GM18502 (cell line): ENCODE data around the gene SLC12A5.

Source experiments
- ATAC-seq: cut with Tn5 transposase; IDR thresholded peaks from one replicate; pipeline ENCODE4 v1.9.1; 2021; ENCODE audit warnings: mild to moderate bottlenecking; ENCODE audit not compliant: unreplicated experiment, poor library complexity

SLC12A5 gene

DNA sequence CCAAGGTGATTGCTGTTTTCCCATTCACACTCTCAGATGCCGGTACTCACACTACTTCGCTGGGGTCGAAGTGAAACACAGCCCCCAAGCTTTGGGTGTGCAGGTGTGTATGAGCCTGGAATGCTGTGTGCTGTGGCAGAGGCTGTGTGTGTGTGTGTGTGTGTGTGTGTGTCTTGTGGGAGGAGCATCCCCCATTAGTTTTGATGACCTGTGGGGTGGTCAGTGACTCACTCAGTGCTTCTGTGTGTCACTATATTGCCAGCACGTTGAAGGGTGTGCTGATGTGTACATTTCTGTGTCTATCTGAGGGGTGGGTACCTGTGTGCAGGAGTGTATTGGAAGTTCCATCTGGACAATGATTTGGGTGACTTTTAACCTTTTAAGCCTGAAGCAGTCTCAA lies 5.0 kb upstream of the SLC12A5 start:
- no peak for ATAC-seq

DNA sequence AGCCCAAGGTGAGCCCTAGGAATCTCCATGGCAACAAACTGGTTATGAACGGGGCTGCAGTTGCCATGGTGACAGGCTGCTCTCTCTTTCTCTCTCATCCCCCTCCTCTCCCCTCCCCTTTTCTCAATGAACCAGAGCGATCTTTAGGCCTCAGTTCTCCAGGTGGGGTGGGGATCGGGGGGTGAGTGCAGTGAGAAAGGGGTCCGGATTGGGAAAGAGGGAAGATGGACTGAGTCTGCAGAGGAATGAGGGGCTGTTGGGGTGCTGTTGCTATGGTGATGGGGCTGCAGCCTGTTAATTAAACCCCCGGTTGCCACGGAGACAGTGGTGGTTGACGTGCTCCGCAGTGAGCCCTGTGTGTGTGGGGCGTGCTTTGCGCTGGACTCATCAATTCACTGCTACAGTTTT lies 3.6 kb upstream of the SLC12A5 start:
- no peak for ATAC-seq

DNA sequence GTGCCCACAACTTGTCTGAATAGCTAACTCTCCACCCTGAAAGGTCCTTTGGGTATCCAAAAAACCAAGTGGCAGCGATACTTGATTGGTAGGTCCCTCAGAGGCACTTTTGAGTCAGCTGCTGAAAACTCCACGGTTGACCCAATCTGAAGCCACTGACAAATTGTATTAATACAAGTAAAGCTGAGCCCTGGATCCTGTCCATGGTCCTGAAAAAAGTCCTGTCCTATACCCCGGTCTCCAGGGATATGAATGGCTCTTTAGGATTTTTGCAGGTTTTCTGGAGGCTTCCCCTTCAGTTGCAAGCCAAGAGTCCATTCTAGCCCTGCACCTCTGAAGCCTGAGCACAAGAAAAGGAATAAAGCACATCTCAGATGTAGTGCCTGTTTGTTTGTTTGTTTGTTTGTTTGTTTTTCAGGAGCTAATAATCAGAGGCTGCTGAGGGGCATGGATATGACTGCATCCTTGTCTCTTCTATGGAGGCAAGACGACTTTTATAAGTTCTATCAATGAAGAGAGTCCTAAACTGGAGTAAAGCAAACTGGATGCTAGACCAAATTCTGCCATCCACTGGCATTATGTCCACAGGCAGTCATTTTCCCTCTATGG lies 1.7 kb upstream of the SLC12A5 start:
- ATAC-seq: no peak

DNA sequence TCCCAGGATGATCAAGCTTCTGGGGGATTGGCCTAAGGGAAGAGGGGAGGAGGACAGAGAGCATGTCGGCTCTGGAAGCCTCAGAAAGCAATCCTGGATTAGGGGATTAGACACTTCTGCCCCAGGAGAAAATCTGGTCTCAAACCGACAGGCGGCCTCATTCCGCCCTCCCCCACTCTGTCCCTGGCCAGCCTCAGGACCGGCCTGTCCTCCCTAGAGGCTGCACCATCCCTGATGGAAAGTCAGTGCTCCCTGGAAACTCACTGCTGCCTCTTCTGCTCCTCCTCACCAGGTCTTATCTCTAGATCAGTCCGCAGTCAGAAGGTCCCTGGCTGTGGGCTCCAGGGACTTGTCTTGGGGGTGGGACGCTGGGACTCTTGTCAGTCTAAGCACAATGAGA lies 905 bp upstream of the SLC12A5 start:
- no peak for ATAC-seq

DNA sequence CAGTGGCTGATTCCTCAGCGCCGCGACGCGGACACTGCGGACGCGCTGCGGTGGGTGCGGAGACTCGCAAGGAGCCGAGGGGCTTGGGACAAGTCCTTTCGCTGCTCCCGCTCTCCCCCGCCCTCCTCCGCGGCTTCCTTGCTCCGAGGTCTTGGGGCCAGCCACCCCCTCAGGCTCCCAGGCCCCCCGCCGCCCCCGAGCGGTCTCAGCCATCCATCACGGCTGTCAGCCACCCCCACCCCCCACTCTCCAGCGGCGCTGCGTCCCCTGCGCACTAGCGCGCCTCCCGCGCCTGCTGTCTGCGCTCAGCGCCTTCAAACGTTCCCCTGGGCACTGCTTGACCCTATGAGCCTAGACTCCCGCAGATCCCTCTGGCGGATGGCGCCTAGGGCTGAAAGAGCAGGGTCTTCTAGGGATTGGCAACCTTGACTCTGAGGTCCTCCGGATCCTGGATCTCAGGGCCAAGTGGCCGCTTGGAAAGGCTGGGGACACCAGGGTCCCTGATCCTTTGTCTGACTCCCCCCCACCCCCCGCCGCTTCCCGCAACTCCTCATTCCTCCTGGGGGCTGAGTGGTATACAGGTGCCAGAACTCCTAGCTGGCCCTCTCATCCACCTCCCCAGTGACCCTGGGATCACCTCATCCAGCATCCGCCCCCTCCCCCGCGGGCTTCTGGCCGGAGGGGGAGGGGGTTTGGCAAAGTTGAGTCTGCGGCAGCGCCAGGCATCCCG lies 1.4 kb downstream of the SLC12A5 start:
- ATAC-seq: no peak

DNA sequence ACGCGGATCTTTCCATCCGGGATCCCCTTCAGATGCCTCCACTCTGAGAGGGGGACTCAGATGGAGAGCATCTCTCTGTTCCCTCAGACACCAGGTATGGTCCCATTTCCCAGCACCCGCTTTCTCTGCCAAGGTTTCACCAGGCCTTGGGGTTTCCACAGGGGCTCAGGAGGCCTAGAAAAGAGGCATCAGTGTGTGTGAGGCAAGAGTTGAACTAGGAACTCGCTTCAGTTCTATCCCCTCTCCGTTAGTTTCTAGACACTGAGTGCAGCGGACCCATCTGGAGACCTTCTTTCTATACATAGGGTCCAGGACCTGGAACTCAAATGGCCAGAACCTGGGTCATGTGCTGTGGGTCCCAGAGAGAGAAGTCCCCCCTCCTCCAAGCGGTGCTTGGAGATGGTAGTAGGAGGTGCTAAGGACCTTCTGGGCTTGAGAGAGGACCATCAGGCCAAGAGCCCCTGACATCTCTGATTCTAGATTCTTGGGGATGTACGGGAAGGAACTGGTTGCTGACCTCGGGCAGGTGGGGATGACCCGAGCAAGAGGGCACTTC lies 2.1 kb downstream of the SLC12A5 start:
- no peak for ATAC-seq

DNA sequence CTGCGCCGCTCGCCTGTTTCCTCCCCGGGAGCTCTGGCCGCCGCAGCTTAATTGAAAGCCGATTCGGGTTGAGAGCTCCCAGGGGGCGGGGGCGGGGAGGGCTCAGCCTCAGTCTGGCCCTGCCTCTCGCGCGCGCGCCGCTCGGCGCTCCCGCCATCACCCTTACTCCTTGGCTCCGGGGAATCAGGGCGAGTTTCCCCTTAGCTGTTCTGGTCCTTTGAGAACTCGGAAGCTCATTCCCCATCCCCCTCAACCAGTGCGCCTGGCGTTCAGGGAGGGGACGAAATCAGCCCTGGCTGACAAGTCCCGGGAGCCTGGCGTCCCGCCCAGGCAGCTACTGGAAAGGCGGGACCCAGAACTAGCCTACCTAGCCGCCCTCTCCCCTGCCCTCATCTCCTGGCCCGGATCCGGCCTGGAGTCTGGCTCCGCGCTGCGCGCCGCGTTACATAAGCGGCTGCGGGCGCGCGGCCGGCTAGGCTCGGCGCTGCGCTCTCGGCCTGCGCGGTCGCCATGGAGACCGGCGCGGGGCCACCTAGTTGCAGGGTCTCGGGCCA lies 2.8 kb downstream of the SLC12A5 start:
- no peak for ATAC-seq

DNA sequence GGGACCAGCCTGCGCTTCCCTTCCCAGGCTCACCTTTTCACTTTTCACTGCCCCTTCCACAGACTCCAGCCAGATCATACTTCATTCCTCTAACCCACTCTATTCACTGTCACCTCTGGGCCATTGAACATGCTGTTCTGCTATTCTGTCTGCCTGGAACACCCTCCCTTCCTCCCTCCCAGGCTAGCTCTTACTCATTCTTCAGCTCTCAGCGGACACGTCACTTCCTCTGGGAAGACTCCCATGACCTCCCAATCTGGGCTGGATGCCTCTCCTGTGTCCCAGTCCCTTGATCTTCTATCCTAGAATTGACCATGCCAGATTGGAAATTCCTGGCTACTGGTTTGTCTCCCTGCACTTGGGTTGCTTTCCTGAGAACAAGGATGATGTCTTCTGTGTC lies 5.0 kb downstream of the SLC12A5 start:
- no peak for ATAC-seq

DNA sequence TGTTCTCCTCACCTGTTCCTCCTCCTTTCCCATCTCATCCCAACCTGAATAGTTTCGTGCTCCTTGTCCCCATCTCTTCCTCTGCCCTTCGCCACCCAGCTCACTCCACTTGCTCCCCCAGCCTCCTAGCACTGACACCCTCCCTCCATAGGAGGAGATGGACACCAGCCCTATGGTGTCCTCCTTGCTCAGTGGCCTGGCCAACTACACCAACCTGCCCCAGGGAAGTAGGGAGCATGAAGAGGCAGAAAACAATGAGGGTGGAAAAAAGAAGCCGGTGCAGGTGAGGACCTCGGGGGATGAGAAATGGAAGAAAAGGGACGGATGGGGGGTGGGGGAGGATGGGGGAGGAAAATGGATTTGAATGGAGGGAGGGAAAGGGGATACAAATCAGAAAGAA lies 6.2 kb downstream of the SLC12A5 start:
- ATAC-seq: no peak

DNA sequence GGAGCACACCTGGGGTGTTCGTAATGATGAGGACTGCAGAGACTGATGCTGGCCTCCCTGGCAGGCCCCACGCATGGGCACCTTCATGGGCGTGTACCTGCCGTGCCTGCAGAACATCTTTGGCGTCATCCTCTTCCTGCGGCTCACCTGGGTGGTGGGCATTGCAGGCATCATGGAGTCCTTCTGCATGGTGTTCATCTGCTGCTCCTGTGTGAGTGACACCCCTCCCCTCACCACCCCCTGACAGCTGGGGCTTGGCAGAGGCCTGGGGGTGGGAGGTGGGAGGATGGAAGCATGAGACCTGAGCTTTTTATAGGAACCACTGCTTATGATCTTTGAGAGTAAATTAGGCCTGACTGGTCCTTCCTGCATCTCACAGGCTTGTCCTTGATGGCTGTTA lies 6.7 kb downstream of the SLC12A5 start:
- no peak for ATAC-seq

DNA sequence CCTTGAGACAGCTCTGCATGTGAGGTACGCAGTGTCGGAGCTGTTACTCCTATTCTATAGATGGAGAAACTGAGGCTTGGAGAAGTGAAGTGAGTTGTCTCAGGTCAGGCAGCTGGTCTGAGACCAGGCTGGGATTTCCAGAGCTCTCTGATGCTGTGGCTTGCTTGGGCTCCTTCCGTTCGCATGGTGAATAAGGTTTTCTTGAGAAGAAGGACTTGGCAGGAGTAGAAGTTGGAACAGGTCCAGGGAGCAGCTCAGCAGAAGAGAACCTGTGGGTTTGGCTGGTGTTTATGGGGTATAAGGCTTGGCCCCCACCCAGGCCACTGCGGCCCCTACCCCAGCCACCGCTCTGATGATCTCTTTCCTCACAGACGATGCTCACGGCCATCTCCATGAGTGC lies 7.4 kb downstream of the SLC12A5 start:
- ATAC-seq: no peak

DNA sequence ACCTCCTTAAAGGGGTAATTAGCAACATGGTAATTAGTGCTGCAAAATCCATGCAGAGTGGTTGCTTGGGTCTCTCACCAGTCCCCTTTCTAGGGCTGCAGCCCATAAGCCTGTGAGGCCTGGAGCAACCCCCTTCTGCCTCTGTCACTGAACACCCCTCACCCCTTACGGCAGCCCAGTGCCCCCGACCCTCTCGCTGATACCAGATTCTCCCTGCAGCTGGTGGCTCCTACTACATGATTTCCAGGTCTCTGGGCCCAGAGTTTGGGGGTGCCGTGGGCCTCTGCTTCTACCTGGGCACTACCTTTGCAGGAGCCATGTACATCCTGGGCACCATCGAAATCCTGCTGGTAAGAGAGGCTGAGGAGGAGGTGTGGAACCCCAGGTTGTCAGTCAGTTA lies 8.0 kb downstream of the SLC12A5 start:
- no peak for ATAC-seq

DNA sequence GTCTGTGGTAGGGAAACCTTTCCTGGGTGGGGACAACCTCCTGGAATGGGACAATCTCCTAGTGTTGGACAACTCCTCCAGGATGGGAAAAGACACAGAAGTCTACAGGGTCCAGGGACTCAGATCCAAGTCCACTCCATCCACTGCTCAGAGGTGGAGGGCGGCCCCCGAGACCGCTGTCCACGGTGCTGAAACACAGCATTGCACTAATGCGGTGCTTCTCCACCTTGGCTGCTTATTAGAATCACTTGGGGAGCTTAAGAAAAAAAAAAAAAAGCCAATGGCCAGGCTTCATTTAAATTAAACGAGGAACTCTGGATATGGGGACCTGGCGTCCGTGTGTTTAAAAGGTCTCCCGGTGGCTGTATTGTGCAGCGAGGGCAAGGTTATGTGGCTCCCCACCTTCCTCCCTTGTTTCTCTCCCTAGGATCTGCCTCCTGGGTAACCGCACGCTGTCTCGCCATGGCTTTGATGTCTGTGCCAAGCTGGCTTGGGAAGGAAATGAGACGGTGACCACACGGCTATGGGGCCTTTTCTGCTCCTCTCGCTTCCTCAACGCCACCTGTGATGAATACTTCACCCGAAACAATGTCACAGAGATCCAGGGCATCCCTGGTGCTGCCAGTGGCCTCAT lies 12.0 kb downstream of the SLC12A5 start:
- ATAC-seq: no peak

DNA sequence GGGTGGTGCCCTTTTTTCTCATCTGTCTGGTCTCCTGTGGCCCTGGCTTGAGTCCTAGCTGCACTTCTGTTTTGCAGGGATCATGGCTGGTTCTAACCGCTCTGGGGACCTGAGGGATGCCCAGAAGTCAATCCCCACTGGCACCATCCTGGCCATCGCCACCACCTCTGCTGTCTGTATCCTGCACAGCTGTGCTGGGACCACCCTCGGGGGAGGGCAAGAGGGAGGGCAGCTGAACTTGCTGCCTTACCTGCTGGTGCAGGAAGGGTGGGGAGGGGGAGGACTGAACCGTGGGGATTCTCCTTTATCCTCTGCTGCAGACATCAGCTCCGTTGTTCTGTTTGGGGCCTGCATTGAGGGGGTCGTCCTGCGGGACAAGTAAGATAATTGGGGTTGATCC lies 14.5 kb downstream of the SLC12A5 start:
- ATAC-seq: no peak

DNA sequence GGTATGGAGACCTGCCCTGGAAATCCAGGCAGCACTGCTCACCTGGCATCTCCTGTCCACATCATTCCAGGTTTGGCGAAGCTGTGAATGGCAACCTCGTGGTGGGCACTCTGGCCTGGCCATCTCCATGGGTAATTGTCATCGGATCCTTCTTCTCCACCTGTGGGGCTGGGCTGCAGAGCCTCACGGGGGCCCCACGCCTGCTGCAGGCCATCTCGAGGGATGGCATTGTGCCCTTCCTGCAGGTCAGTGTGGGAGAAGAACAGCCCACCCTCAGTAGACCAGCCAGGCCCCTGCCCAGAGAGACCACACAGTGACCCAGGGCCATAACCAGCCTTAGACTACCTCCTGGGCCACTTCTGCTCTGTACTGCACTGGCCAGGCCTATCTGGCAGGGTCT lies 15.9 kb downstream of the SLC12A5 start:
- no peak for ATAC-seq

DNA sequence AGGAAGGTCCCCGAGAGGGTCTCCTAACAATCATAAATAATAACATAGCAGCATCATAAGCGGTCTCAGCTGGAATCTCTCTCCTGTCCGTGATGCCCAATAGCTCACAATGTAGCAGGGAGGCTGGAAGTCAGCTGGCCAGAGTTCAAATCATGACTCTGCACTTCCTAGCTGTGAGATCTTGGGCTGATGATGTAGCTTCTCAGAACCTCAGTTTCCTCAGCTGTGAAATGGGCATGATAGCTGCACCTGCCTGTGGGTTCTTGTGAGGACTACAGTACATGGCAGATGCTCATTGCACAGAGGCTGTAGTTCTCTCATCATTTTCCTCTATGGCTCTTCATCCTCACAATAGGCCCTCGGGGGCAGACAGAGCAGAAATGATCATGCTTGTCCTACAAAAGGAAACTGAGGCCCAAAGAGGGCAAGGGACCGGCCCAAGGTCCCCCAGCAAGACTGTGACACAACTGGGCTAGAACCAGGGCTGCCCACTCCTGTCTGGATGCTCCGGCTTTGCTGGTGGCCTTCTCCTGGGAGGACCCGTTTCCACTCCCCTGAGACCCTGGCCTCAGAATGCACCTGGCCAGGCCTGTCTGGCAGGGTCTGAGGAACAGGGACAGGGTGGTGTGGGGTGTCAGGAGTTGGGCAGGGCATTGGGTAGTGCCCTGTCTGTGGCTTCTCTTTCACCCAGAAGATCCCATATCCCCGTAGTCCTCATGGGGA lies 17.7 kb downstream of the SLC12A5 start:
- ATAC-seq: no peak

DNA sequence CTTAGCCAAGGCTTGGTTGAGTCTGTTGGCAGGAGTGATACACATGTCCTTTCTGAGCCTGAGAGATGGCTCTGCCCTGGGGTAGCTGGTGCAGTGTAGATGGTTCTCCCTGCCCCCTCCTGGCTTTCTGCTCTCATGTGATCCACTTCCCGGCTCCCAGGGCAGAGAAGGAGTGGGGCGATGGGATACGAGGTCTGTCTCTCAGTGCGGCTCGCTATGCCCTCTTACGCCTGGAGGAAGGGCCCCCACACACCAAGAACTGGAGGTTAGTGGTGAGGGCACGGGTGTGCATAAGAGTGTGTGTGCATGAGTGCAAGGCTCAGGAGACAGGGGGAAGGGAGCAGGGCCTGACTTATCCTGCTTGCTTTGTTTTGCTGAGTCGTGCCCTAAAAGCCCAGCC lies 18.8 kb downstream of the SLC12A5 start:
- no peak for ATAC-seq

DNA sequence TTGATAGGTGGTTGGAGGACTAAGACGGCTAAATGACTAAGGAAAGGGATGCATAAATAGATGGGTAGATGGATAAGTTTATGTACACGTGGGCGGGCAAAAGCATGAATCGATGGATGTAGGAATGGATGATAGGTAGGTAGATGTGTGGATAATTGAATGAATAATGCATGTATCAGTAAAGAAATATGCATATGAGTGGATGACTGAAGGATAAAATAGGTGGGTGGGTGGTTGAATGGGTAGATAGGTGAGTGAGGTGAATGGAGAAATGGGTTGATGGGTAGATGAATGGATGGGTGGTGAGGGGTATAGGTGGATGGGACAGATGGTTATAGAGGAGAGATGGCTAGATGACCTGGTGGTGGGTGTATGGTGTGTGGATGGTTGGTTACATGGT lies 20.2 kb downstream of the SLC12A5 start:
- no peak for ATAC-seq

DNA sequence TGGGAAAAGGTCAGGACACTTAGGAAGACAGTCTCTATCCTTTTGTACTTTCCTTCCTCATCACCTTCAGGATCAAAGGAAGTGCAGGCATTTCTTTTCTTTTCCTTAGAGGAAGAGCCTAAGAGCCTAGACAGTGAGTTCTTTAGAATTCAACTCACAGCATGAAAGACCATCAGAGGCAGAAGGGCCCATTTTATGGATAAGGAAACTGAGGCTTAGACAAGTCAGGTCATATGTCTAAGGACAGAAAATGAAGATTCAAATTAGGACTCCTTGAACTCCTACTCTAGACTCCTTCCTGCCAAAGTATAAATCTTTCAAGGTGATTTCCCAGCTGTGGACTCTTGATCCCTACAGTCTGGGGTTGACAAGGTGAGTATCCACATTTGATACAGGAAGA lies 20.8 kb downstream of the SLC12A5 start:
- ATAC-seq: no peak

DNA sequence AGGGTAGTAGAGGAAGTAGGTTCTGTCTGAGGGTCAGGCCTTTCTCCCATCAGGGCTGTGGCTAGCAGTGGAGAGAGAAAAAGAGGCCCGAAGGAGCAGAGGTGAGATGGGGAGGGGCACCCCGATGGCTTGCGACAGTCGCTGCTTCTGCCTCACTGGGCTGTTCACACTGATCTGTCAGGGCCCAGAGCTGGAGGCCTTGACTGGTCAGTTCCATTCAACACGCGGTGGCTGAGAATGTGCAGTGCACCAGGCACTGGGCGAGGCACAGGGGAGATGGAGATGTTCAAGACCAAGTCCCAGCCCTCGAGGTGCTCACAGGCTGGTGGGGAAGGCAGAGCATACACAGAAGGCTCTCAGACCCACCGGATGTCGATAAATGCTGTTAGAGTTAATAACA lies 21.4 kb downstream of the SLC12A5 start:
- no peak for ATAC-seq

DNA sequence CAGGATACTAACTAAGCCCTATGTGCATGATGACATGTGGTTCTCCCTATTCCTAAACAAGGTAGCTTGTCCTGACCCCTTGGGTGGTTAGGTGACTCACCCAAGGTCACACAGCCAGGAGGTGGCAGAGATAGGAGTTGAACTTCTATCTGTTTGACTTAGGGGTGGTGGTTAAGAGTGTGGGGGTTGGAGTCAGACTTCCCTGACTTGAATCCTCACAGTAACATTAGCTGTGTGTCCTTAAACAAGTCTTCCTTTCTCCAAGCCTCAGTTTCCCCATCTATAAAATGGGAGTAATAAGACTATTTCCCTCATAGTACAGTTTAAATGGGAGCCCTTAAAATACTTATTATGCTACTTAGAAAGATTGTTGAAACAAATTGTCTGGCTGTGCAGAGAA lies 21.9 kb downstream of the SLC12A5 start:
- ATAC-seq: no peak
